HepG2 (cell line): ENCODE measurements around the gene SLC2A11. TPM values are rescaled to one million over a fixed set of nuclear protein-coding genes. Genes with fewer than 3 reads are reported as not detected.

Experiments used
- HES4 ChIP-seq: sonication (generic); formaldehyde crosslinking; IDR thresholded peaks from 2 replicates; pipeline ENCODE4 v1.9.0; 2021; ENCODE audit warnings: mild to moderate bottlenecking, missing genetic modification reagents, borderline replicate concordance
- HNRNPL ChIP-seq: fragments of 200-400 bp; formaldehyde crosslinking; IDR thresholded peaks from 2 replicates; pipeline ENCODE4 v1.6.1; 2017; ENCODE audit warnings: mild to moderate bottlenecking, low read depth, low read length
- KDM2A ChIP-seq: sonication (generic); formaldehyde crosslinking; IDR thresholded peaks from 2 replicates; pipeline ENCODE4 v1.4.0; 2020; ENCODE audit warnings: low read depth, missing genetic modification reagents, borderline replicate concordance
- MEIS2 ChIP-seq: sonication (generic); formaldehyde crosslinking; IDR thresholded peaks from 2 replicates; pipeline ENCODE4 v1.9.0; 2021; ENCODE audit warnings: mild to moderate bottlenecking, missing genetic modification reagents
- NCOR1 ChIP-seq: fragments of 200-600 bp; sonication (generic); IDR thresholded peaks from 2 replicates; pipeline ENCODE4 v1.7.0; 2017; ENCODE audit warnings: antibody characterized with exemption, low read length, borderline replicate concordance
- PRPF4 ChIP-seq: fragments of 200-400 bp; formaldehyde crosslinking; IDR thresholded peaks from 2 replicates; pipeline ENCODE4 v1.6.1; 2016; ENCODE audit warnings: low read length, low read depth; ENCODE audit not compliant: poor library complexity, severe bottlenecking
- SMAD3 ChIP-seq: sonication (generic); formaldehyde crosslinking; IDR thresholded peaks from 2 replicates; pipeline ENCODE4 v1.4.0; 2020; ENCODE audit warnings: missing genetic modification reagents
- XRCC5 ChIP-seq: fragments of 200-400 bp; formaldehyde crosslinking; optimal IDR thresholded peaks from 2 replicates; pipeline ENCODE3; 2017; ENCODE audit warnings: mild to moderate bottlenecking, low read length
- ZMAT3 ChIP-seq: sonication (generic); formaldehyde crosslinking; conservative IDR thresholded peaks from 2 replicates; pipeline ENCODE4 v1.7.0; 2021; ENCODE audit warnings: missing genetic modification reagents
- ZNF468 ChIP-seq: sonication (generic); formaldehyde crosslinking; IDR thresholded peaks from 2 replicates; pipeline ENCODE4 v1.8.0; 2022; ENCODE audit warnings: mild to moderate bottlenecking, moderate library complexity, missing genetic modification reagents
- ZNF564 ChIP-seq: sonication (generic); formaldehyde crosslinking; IDR thresholded peaks from 2 replicates; pipeline ENCODE4 v1.8.1; 2023; ENCODE audit warnings: mild to moderate bottlenecking, missing genetic modification reagents
- ZNF589 ChIP-seq: sonication (generic); formaldehyde crosslinking; conservative IDR thresholded peaks from 2 replicates; pipeline ENCODE4 v1.8.0; 2022; ENCODE audit warnings: mild to moderate bottlenecking, moderate library complexity, missing genetic modification reagents
- polyA plus RNA-seq, 8 experiments: library from polyadenylated mRNA; depleted of rRNA in 3 of 8; stranded (reverse) in 7 of 8; unstranded in 1 of 8; fragments of >200 nt; fragmentation: Illumina TruSeq in 4 of 8; extraction: Trizol in 4 of 8; gene quantifications; 2 replicates each; pipeline versions ENCODE4 v1.2.1 to v1.2.3, GENCODE V29; 2011 to 2016; ENCODE audit warnings: low read depth in 4 of 8, missing spikeins in 1 of 8, mixed read lengths in 1 of 8; ENCODE audit not compliant: insufficient read depth in 1 of 8
- total RNA-seq, 5 experiments: library from RNA; depleted of rRNA; stranded (reverse); fragments of >200 nt; fragmentation: Illumina TruSeq; extraction: Trizol; gene quantifications; 2 replicates each; pipeline ENCODE4 v1.2.3, GENCODE V29; 2016; ENCODE audit warnings: low read depth in 1 of 5
- TF ChIP-seq, protein P1 (sequence below): sonication (generic); formaldehyde crosslinking; IDR thresholded peaks from 2 replicates; pipeline ENCODE4 v1.5.0; 2020; ENCODE audit warnings: mild to moderate bottlenecking, missing genetic modification reagents, borderline replicate concordance
- TF ChIP-seq, protein P2 (sequence below), 2 experiments: sonication (generic) in 1 of 2; formaldehyde crosslinking in 1 of 2; IDR thresholded peaks; 2 replicates each; pipeline versions ENCODE4 v1.4.0 to v1.6.1; 2018 to 2020; ENCODE audit warnings: missing genetic modification reagents in 2 of 2, borderline replicate concordance in 1 of 2, low read depth in 1 of 2, mild to moderate bottlenecking in 1 of 2, missing biosample characterization in 1 of 2
- TF ChIP-seq, protein P3 (sequence below): sonication (generic); formaldehyde crosslinking; IDR thresholded peaks from 2 replicates; pipeline ENCODE4 v1.5.1; 2020; ENCODE audit warnings: missing genetic modification reagents, mild to moderate bottlenecking, borderline replicate concordance
- TF ChIP-seq, protein P4 (sequence below): sonication (generic); formaldehyde crosslinking; IDR thresholded peaks from 2 replicates; pipeline ENCODE4 v1.4.0; 2020; ENCODE audit warnings: missing genetic modification reagents

SLC2A11 gene
- total and polyA plus RNA-seq, 2 of the 13 experiments (the other 11 are each of a cell fraction or from before 2014, with no cell fraction given): 15.2 to 15.4 TPM

GRCh38 chr22:23894710-23895598 is 37.3 kb downstream of the SLC2A11 start (continued):
- TF ChIP-seq, protein P1, sequence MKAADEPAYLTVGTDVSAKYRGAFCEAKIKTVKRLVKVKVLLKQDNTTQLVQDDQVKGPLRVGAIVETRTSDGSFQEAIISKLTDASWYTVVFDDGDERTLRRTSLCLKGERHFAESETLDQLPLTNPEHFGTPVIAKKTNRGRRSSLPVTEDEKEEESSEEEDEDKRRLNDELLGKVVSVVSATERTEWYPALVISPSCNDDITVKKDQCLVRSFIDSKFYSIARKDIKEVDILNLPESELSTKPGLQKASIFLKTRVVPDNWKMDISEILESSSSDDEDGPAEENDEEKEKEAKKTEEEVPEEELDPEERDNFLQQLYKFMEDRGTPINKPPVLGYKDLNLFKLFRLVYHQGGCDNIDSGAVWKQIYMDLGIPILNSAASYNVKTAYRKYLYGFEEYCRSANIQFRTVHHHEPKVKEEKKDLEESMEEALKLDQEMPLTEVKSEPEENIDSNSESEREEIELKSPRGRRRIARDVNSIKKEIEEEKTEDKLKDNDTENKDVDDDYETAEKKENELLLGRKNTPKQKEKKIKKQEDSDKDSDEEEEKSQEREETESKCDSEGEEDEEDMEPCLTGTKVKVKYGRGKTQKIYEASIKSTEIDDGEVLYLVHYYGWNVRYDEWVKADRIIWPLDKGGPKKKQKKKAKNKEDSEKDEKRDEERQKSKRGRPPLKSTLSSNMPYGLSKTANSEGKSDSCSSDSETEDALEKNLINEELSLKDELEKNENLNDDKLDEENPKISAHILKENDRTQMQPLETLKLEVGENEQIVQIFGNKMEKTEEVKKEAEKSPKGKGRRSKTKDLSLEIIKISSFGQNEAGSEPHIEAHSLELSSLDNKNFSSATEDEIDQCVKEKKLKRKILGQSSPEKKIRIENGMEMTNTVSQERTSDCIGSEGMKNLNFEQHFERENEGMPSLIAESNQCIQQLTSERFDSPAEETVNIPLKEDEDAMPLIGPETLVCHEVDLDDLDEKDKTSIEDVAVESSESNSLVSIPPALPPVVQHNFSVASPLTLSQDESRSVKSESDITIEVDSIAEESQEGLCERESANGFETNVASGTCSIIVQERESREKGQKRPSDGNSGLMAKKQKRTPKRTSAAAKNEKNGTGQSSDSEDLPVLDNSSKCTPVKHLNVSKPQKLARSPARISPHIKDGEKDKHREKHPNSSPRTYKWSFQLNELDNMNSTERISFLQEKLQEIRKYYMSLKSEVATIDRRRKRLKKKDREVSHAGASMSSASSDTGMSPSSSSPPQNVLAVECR (CRISPR knock-in tag): peak; percentile 58; the same call in 1 of the 2 replicates
- peak; percentile 66 for TF ChIP-seq HES4
- TF ChIP-seq, protein P2, sequence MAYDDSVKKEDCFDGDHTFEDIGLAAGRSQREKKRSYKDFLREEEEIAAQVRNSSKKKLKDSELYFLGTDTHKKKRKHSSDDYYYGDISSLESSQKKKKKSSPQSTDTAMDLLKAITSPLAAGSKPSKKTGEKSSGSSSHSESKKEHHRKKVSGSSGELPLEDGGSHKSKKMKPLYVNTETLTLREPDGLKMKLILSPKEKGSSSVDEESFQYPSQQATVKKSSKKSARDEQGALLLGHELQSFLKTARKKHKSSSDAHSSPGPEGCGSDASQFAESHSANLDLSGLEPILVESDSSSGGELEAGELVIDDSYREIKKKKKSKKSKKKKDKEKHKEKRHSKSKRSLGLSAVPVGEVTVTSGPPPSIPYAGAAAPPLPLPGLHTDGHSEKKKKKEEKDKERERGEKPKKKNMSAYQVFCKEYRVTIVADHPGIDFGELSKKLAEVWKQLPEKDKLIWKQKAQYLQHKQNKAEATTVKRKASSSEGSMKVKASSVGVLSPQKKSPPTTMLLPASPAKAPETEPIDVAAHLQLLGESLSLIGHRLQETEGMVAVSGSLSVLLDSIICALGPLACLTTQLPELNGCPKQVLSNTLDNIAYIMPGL (CRISPR knock-in tag; IDR thresholded peaks at IDR 0.05; ENCODE audit: borderline replicate concordance in 1 of 2, low read depth in 1 of 2): peak; percentile 76 to 79; a peak in 3 of 4 replicates
- TF ChIP-seq ZMAT3 (CRISPR knock-in tag): peak; percentile 57
- peak; percentile 93; the same call in 1 of the 2 replicates for TF ChIP-seq ZNF589 (CRISPR knock-in tag)
- TF ChIP-seq KDM2A (CRISPR knock-in tag): peak; percentile 85
- TF ChIP-seq NCOR1: 0 out of 2 replicates have a peak, but pooled peaks have one; percentile 10
- TF ChIP-seq, protein P3, sequence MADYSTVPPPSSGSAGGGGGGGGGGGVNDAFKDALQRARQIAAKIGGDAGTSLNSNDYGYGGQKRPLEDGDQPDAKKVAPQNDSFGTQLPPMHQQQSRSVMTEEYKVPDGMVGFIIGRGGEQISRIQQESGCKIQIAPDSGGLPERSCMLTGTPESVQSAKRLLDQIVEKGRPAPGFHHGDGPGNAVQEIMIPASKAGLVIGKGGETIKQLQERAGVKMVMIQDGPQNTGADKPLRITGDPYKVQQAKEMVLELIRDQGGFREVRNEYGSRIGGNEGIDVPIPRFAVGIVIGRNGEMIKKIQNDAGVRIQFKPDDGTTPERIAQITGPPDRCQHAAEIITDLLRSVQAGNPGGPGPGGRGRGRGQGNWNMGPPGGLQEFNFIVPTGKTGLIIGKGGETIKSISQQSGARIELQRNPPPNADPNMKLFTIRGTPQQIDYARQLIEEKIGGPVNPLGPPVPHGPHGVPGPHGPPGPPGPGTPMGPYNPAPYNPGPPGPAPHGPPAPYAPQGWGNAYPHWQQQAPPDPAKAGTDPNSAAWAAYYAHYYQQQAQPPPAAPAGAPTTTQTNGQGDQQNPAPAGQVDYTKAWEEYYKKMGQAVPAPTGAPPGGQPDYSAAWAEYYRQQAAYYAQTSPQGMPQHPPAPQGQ (CRISPR knock-in tag): 0 out of 2 replicates have a peak, but pooled peaks have one; percentile 25
- TF ChIP-seq PRPF4: peak; percentile 6
- TF ChIP-seq, protein P4, sequence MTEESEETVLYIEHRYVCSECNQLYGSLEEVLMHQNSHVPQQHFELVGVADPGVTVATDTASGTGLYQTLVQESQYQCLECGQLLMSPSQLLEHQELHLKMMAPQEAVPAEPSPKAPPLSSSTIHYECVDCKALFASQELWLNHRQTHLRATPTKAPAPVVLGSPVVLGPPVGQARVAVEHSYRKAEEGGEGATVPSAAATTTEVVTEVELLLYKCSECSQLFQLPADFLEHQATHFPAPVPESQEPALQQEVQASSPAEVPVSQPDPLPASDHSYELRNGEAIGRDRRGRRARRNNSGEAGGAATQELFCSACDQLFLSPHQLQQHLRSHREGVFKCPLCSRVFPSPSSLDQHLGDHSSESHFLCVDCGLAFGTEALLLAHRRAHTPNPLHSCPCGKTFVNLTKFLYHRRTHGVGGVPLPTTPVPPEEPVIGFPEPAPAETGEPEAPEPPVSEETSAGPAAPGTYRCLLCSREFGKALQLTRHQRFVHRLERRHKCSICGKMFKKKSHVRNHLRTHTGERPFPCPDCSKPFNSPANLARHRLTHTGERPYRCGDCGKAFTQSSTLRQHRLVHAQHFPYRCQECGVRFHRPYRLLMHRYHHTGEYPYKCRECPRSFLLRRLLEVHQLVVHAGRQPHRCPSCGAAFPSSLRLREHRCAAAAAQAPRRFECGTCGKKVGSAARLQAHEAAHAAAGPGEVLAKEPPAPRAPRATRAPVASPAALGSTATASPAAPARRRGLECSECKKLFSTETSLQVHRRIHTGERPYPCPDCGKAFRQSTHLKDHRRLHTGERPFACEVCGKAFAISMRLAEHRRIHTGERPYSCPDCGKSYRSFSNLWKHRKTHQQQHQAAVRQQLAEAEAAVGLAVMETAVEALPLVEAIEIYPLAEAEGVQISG: peak; percentile 10; the same call in 1 of the 2 replicates
- peak; percentile 19; the same call in 1 of the 2 replicates for TF ChIP-seq SMAD3 (CRISPR knock-in tag)
- TF ChIP-seq HNRNPL: peak; percentile 75; the same call in 1 of the 2 replicates
- no peak; the same call in 1 of the 2 replicates for TF ChIP-seq ZNF468
- TF ChIP-seq XRCC5: peak; percentile 27
- TF ChIP-seq ZNF564 (CRISPR knock-in tag): no peak; the same call in 1 of the 2 replicates
- TF ChIP-seq MEIS2: peak; percentile 43; the same call in 1 of the 2 replicates
